A549 (cell line): Measurements from ENCODE around the gene TTR. TPM values are rescaled to one million over a fixed set of nuclear protein-coding genes. Genes with fewer than 3 reads are reported as not detected.

Experiments
- ATAC-seq, 2 experiments: fragments of 200-7000 bp in 1 of 2; fragments of >200 bp in 1 of 2; cut with Nextera tagmentation in 1 of 2; cut with Tn5 transposase in 1 of 2; 3 replicates each; pipeline versions ENCODE4 v1.8.0 to v1.9.1; 2018 to 2020; ENCODE audit warnings: mild to moderate bottlenecking in 1 of 2, moderate library complexity in 1 of 2
- CTCF ChIA-PET: fragments of 300-600 bp; sonication (Branson Sonifier 250); formaldehyde crosslinking; extraction: SDS; loops from one replicate; lab custom pipeline; 2021; ENCODE audit warnings: antibody characterized with exemption, inconsistent platforms; lab: Yijun Ruan, JAX
- POLR2A ChIA-PET: fragments of 350-600 bp; formaldehyde crosslinking; extraction: SDS; loops from one replicate; lab custom pipeline; 2021; ENCODE audit warnings: antibody characterized with exemption, inconsistent platforms; lab: Yijun Ruan, JAX
- DNase-seq, 2 experiments: peaks; one replicate each; pipeline versions ENCODE4 v3.0.0 to v3.0.0-alpha.2; 2011 to 2016; ENCODE audit warnings: low read depth in 1 of 2, low spot score in 1 of 2
- FAIRE-seq: peaks from 2 replicates; lab custom pipeline; 2011; peaks lifted over from hg19 to GRCh38; lab: Jason Lieb, UNC
- H3K27ac ChIP-seq, 2 experiments: fragments of >200 bp; sonication (Bioruptor Twin); formaldehyde crosslinking; 3 replicates each; pipeline ENCODE4 v1.5.1; 2016 to 2017
- H3K4me1 ChIP-seq: fragments of >200 bp; sonication (Bioruptor Twin); formaldehyde crosslinking; 3 replicates; pipeline ENCODE4 v1.6.1; 2016
- H3K4me2 ChIP-seq: fragments of >200 bp; sonication (Bioruptor Twin); formaldehyde crosslinking; 3 replicates; pipeline ENCODE4 v1.6.1; 2016
- H3K4me3 ChIP-seq: fragments of >200 bp; sonication (Bioruptor Twin); formaldehyde crosslinking; 3 replicates; pipeline ENCODE4 v1.5.1; 2016
- H3K9me3 ChIP-seq: fragments of >200 bp; sonication (Bioruptor Twin); formaldehyde crosslinking; 3 replicates; pipeline ENCODE4 v1.6.1; 2016
- CBX8 ChIP-seq: fragments of 200-600 bp; sonication (generic); IDR thresholded peaks from 2 replicates; pipeline ENCODE4 v1.6.1; 2016
- GATA3 ChIP-seq: IDR thresholded peaks from 2 replicates; pipeline ENCODE4 v1.6.1; 2012; ENCODE audit warnings: borderline replicate concordance
- HDAC2 ChIP-seq: fragments of 200-600 bp; sonication (generic); IDR thresholded peaks from 2 replicates; pipeline ENCODE4 v1.6.1; 2016
- POLR2A ChIP-seq: IDR thresholded peaks from 2 replicates; pipeline ENCODE4 v1.6.1; 2012; ENCODE audit warnings: mild to moderate bottlenecking, low read length
- RFX5 ChIP-seq: fragments of 450-650 bp; IDR thresholded peaks from 2 replicates; pipeline ENCODE4 v1.7.1; 2014; ENCODE audit warnings: antibody characterized with exemption, mild to moderate bottlenecking, moderate library complexity
- WGBS: methylation state at CpG from one replicate; pipeline ENCODE4 v1.1.6; 2017; ENCODE audit errors: missing lambda C conversion rate; 5-methylcytosine and 5-hydroxymethylcytosine counted together
- polyA plus RNA-seq, 4 experiments: library from polyadenylated mRNA; depleted of rRNA in 3 of 4; stranded (reverse); fragments of >200 nt; fragmentation: RNase III in 1 of 4; extraction: RNeasy Plus Mini Kit Qiagen cat#74134 plus additional on column Dnase treatment in 1 of 4; gene quantifications; 2 replicates in 3 of 4; 3 replicates in 1 of 4; pipeline ENCODE4 v1.2.3, GENCODE V29; 2011 to 2017
- TF ChIP-seq, protein P1 (sequence below): fragments of >200 bp; sonication (Bioruptor Twin); formaldehyde crosslinking; IDR thresholded peaks from 3 replicates; pipeline ENCODE4 v1.5.1; 2016
- TF ChIP-seq, protein P2 (sequence below): IDR thresholded peaks from 2 replicates; pipeline ENCODE4 v1.6.1; 2012

TTR gene
- polyA plus RNA-seq, 2 of the 4 experiments (the other 2 are of a cell fraction): 0.18 to 0.28 TPM

DNA sequence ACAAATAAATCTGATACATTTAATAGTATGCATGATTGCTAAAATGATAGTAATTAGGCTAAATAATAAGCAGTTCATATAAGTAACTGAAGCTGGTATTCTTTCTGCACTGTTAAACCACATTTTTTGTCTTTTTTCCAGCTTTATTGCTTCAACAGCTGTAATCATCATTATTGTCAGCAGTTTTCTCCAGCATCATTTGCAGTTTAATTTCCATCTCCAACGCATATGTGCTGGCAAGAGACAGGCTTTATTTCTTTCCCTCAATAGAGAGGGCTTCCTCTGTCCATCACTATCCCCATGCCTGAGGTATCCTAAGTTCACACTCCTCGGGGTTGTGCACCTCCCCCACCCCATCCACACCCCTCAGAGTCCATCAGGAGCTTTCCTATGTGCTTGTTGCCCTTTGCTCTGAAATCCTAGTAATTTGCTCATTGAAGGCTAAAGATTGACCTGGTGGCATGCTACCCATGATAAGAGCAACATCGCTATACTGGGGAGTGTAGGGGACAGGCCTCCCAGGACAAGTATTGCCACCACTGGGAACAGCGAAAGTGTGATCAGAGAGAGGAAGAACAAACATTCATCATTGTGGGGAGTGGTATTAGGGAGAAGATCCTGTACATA, 55.6 kb downstream of the TTR start:
- Histone ChIP-seq H3K9me3 (no peaks in the 10 kb centered on the region), H3K4me1 (peaks cover 34% of the 10 kb centered on the region), H3K27ac (no peak overlapping the region), H3K4me2 (no peak overlapping the region), H3K4me3 (no peak overlapping the region)
- no peak for FAIRE-seq
- 86% methylated on average over 4 of the region's 4 CpGs for WGBS
- ChIA-PET POLR2A (no interaction called here), CTCF (no interaction called here)
- ATAC-seq: no peak
- TF ChIP-seq POLR2A (no peak), HDAC2 (no peak), GATA3 (no peak), RFX5 (no peak), CBX8 (no peak)
- TF ChIP-seq, protein P1, sequence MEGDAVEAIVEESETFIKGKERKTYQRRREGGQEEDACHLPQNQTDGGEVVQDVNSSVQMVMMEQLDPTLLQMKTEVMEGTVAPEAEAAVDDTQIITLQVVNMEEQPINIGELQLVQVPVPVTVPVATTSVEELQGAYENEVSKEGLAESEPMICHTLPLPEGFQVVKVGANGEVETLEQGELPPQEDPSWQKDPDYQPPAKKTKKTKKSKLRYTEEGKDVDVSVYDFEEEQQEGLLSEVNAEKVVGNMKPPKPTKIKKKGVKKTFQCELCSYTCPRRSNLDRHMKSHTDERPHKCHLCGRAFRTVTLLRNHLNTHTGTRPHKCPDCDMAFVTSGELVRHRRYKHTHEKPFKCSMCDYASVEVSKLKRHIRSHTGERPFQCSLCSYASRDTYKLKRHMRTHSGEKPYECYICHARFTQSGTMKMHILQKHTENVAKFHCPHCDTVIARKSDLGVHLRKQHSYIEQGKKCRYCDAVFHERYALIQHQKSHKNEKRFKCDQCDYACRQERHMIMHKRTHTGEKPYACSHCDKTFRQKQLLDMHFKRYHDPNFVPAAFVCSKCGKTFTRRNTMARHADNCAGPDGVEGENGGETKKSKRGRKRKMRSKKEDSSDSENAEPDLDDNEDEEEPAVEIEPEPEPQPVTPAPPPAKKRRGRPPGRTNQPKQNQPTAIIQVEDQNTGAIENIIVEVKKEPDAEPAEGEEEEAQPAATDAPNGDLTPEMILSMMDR: no peak
- TF ChIP-seq, protein P2, sequence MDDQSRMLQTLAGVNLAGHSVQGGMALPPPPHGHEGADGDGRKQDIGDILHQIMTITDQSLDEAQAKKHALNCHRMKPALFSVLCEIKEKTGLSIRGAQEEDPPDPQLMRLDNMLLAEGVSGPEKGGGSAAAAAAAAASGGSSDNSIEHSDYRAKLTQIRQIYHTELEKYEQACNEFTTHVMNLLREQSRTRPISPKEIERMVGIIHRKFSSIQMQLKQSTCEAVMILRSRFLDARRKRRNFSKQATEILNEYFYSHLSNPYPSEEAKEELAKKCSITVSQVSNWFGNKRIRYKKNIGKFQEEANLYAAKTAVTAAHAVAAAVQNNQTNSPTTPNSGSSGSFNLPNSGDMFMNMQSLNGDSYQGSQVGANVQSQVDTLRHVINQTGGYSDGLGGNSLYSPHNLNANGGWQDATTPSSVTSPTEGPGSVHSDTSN: no peak
- no peak for DNase-seq

Other genes with a start within 250 kb of the TTR start
- gene DSG4, start 215.1 kb upstream of the TTR start, polyA plus RNA-seq (2011; rRNA removed): 0.03 and 0.07 TPM in 2 replicates
- not detected in 3 replicates for gene DSG4, start 215.1 kb upstream of the TTR start, polyA plus RNA-seq (2017; fragmentation: RNase III; extraction: RNeasy Plus Mini Kit Qiagen cat#74134 plus additional on column Dnase treatment)
- gene DSG3, start 144.1 kb upstream of the TTR start, polyA plus RNA-seq (2011; rRNA removed): 0.01 and 0.03 TPM in 2 replicates
- 0.01 TPM in 1 of 3 replicates, not detected in the others for gene DSG3, start 144.1 kb upstream of the TTR start, polyA plus RNA-seq (2017; fragmentation: RNase III; extraction: RNeasy Plus Mini Kit Qiagen cat#74134 plus additional on column Dnase treatment)
- 89.5 and 91.7 TPM in 2 replicates for gene DSG2, start 93.7 kb upstream of the TTR start, polyA plus RNA-seq (2011; rRNA removed)
- 35.9 to 40.0 TPM (median 38.7 TPM) in 3 replicates for gene DSG2, start 93.7 kb upstream of the TTR start, polyA plus RNA-seq (2017; fragmentation: RNase III; extraction: RNeasy Plus Mini Kit Qiagen cat#74134 plus additional on column Dnase treatment)
- 12.8 TPM in 2 replicates for gene B4GALT6, start 92.7 kb downstream of the TTR start, polyA plus RNA-seq (2011; rRNA removed)
- 6.3 to 7.1 TPM (median 6.7 TPM) in 3 replicates for gene B4GALT6, start 92.7 kb downstream of the TTR start, polyA plus RNA-seq (2017; fragmentation: RNase III; extraction: RNeasy Plus Mini Kit Qiagen cat#74134 plus additional on column Dnase treatment)
- 0.07 TPM in 1 of 2 replicates, not detected in the other for gene SLC25A52, start 169.0 kb downstream of the TTR start, polyA plus RNA-seq (2011; rRNA removed)
- 0.10 to 0.24 TPM (median 0.12 TPM) in 3 replicates for gene SLC25A52, start 169.0 kb downstream of the TTR start, polyA plus RNA-seq (2017; fragmentation: RNase III; extraction: RNeasy Plus Mini Kit Qiagen cat#74134 plus additional on column Dnase treatment)